ENCODE data around the gene AGBL4. TPM values are rescaled to one million over a fixed set of nuclear protein-coding genes. Genes with fewer than 3 reads are reported as not detected.

AGBL4 gene
- total RNA-seq, 1 experiment from 2014 or later: 0.33 TPM

GRCh38 chr1:48944811-48945210, 1078.9 kb downstream of the AGBL4 start:
- no TSS peak for BruUV-seq (replicated peaks)
- no peaks in the 10 kb centered on the region for H3F3A ChIP-seq (ENCODE audit: low read length, unreplicated experiment)
- H3K79me2 ChIP-seq (ENCODE audit: low read length): no peaks in the 10 kb centered on the region
- H3K27me3 ChIP-seq (ENCODE audit: low read length): no peaks in the 10 kb centered on the region
- H4K20me1 ChIP-seq (ENCODE audit: low read length): no peaks in the 10 kb centered on the region
- no peak overlapping the region for H3K4me3 ChIP-seq (ENCODE audit: low read length)
- no peak; the same call in 1 of the 2 replicates for ATAC-seq
- intact Hi-C loops (cut with micrococcal nuclease): no loop called here
- no peaks in the 10 kb centered on the region for H3K9me2 ChIP-seq (replicated peaks; ENCODE audit: low read length)
- ChIA-PET POLR2A (ENCODE audit: unreplicated experiment) (no interaction called here), CTCF (no interaction called here)
- TF ChIP-seq, protein P1, sequence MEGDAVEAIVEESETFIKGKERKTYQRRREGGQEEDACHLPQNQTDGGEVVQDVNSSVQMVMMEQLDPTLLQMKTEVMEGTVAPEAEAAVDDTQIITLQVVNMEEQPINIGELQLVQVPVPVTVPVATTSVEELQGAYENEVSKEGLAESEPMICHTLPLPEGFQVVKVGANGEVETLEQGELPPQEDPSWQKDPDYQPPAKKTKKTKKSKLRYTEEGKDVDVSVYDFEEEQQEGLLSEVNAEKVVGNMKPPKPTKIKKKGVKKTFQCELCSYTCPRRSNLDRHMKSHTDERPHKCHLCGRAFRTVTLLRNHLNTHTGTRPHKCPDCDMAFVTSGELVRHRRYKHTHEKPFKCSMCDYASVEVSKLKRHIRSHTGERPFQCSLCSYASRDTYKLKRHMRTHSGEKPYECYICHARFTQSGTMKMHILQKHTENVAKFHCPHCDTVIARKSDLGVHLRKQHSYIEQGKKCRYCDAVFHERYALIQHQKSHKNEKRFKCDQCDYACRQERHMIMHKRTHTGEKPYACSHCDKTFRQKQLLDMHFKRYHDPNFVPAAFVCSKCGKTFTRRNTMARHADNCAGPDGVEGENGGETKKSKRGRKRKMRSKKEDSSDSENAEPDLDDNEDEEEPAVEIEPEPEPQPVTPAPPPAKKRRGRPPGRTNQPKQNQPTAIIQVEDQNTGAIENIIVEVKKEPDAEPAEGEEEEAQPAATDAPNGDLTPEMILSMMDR (conservative IDR thresholded peaks at IDR 0.05; ENCODE audit: low read depth, low read length): no peak
- TF ChIP-seq EZH2 (IDR thresholded peaks at IDR 0.05; ENCODE audit: low read length, unreplicated experiment): no peak
- no peak for TF ChIP-seq EZH2phosphoT487 (IDR thresholded peaks at IDR 0.05; ENCODE audit: borderline replicate concordance, low read length)
- no peak for DNase-seq
- no peaks in the 10 kb centered on the region for H3K36me3 ChIP-seq (ENCODE audit: low read depth, low read length)
- H3K9ac ChIP-seq (ENCODE audit: low read length): no peak overlapping the region
- no peaks in the 10 kb centered on the region for H3K9me3 ChIP-seq (ENCODE audit: low read length)
- no peak overlapping the region for H3K4me2 ChIP-seq (ENCODE audit: low read length)
- no peaks in the 10 kb centered on the region for H3K4me1 ChIP-seq (ENCODE audit: insufficient read depth, low read length)
- no peak overlapping the region for H2AFZ ChIP-seq (ENCODE audit: low read length)
- no peak overlapping the region for H3K27ac ChIP-seq (ENCODE audit: low read length)

DNA sequence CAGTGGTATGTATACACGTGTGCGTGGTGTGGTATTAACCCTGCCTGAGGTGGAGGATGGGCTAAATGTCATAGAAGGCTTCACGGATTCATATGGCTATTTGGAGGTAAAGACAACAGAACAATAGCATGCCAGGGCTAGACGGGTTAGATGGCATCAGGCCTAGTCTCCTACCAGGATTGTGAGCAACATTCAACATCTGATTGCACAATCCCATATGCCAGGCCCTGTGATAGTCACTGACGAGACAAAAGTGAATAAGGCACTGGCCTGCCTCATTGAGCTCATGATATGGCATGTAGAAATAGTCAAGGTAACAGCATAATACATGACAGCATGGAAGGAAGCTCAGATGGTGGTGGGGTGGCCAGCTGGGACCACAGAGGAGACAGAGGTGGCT, 1079.9 kb downstream of the AGBL4 start:
- ChIA-PET CTCF (no interaction called here), POLR2A (ENCODE audit: unreplicated experiment) (no interaction called here)
- H3F3A ChIP-seq (ENCODE audit: low read length, unreplicated experiment): no peaks in the 10 kb centered on the region
- no peaks in the 10 kb centered on the region for H3K79me2 ChIP-seq (ENCODE audit: low read length)
- no TSS peak for BruUV-seq (replicated peaks)
- H3K4me1 ChIP-seq (ENCODE audit: insufficient read depth, low read length): no peaks in the 10 kb centered on the region
- TF ChIP-seq EZH2 (IDR thresholded peaks at IDR 0.05; ENCODE audit: low read length, unreplicated experiment): no peak
- intact Hi-C loops (cut with micrococcal nuclease): no loop called here
- H2AFZ ChIP-seq (ENCODE audit: low read length): no peak overlapping the region
- H3K27me3 ChIP-seq (ENCODE audit: low read length): no peaks in the 10 kb centered on the region
- no peak overlapping the region for H3K4me3 ChIP-seq (ENCODE audit: low read length)
- H3K9me2 ChIP-seq (replicated peaks; ENCODE audit: low read length): no peaks in the 10 kb centered on the region
- ATAC-seq (no peak), DNase-seq (no peak)
- H3K27ac ChIP-seq (ENCODE audit: low read length): no peak overlapping the region
- no peaks in the 10 kb centered on the region for H3K36me3 ChIP-seq (ENCODE audit: low read depth, low read length)
- H3K9ac ChIP-seq (ENCODE audit: low read length): no peak overlapping the region
- no peak overlapping the region for H3K4me2 ChIP-seq (ENCODE audit: low read length)
- no peaks in the 10 kb centered on the region for H4K20me1 ChIP-seq (ENCODE audit: low read length)
- H3K9me3 ChIP-seq (ENCODE audit: low read length): no peaks in the 10 kb centered on the region

DNA sequence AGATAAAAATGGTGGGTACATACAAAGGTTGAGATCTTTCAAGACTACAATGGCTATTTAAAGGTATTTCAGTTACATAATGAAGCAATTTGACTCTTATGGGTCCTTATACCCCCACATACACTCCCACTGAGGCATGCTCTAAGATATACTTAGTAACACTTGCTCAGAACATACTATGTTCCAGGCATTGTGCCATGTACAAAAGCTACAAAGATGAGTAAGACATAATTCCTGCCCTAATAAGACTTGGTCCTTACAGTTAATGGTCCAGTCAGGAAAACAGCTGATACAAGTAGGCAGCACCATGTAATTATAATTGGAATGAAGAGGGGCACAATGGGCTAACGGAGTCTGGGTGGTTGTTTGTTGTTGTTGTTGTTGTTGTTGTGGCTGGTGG, 1080.4 kb downstream of the AGBL4 start:
- Histone ChIP-seq H4K20me1 (ENCODE audit: low read length) (no peaks in the 10 kb centered on the region), H3K9me3 (ENCODE audit: low read length) (no peaks in the 10 kb centered on the region), H3K36me3 (ENCODE audit: low read depth, low read length) (no peaks in the 10 kb centered on the region), H3K4me1 (ENCODE audit: insufficient read depth, low read length) (no peaks in the 10 kb centered on the region), H3K4me3 (ENCODE audit: low read length) (no peak overlapping the region), H3K27me3 (ENCODE audit: low read length) (no peaks in the 10 kb centered on the region), H3K9ac (ENCODE audit: low read length) (no peak overlapping the region), H3K79me2 (ENCODE audit: low read length) (no peaks in the 10 kb centered on the region), H3F3A (ENCODE audit: low read length, unreplicated experiment) (no peaks in the 10 kb centered on the region), H2AFZ (ENCODE audit: low read length) (no peak overlapping the region), H3K4me2 (ENCODE audit: low read length) (no peak overlapping the region), H3K9me2 (replicated peaks; ENCODE audit: low read length) (no peaks in the 10 kb centered on the region), H3K27ac (ENCODE audit: low read length) (no peak overlapping the region)
- CTCF ChIA-PET: no interaction called here
- intact Hi-C loops (cut with micrococcal nuclease): no loop called here
- TF ChIP-seq, protein P1 (conservative IDR thresholded peaks at IDR 0.05; ENCODE audit: low read depth, low read length): no peak
- TF ChIP-seq EZH2phosphoT487 (IDR thresholded peaks at IDR 0.05; ENCODE audit: borderline replicate concordance, low read length) (no peak), EZH2 (IDR thresholded peaks at IDR 0.05; ENCODE audit: low read length, unreplicated experiment) (no peak)
- ATAC-seq: no peak
- POLR2A ChIA-PET (ENCODE audit: unreplicated experiment): no interaction called here
- BruUV-seq (replicated peaks): no TSS peak
- DNase-seq: no peak
